Nucleus accumbens (tissue), 56 donors: ENCODE data around the gene MS4A6E.
A peak's percentile ranks its signal among the peaks of the same experiment; 100 is the strongest.

Experiments
- DNase-seq, 56 donors: peaks; one replicate each; lab custom pipeline; 2025; lab: John Stamatoyannopoulos, UW

The MS4A6E gene

DNA sequence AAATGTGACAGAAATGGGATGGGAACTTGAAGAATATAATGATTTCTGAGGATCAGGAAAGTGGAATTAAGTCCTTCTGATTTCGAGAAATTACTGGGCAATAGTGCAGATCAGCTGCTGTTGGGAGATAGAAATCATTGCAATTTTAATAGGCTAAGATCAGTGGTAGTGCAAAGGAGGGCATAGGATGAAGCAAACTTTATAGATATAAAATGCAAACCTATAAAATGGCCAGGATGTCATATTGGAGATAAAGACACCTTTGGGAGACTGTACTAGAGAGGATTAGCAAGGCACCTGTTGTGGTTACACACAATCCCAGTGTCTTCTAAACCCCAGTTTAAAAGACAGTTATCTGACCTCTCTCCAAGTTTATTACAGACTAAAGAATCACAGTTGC lies 44.8 kb downstream of the MS4A6E start:
- no peak for DNase-seq

DNA sequence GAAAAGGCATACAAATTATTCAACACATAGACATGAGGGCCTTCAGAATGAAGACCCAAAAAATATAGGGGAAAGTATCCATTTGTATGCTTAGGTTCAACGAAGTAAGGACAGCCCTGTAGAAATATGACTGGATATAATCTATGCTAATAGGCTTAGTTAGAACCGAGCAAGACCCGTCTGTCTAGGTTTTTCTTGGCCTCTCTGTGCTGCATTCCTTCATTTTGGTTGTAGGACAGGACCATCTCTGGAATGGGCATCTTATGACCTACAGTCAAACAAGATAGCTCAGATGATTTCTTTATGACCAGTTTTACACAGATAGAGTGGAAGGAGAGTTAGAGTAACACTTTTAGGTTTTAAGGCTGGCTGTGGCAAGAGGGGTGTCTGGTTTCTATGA lies 45.7 kb downstream of the MS4A6E start:
- no peak for DNase-seq

DNA sequence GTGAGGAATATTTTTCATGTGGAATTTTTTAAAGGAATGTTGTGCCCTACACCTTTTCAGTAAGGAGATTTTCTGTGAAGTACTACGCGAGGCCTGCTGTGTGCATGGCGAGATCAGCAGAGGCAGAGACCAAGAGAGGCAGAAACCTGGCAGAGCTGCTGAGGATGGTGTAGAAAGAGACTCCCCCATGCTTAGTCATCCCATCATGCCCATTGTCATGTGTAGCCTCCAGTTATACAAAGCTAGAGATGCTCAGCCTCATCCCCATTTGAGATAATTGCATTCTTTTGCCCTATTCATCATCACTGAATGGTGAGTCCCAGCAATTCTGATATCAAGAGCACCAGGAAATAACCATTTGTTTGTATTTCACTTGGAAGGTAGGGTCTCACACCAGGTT lies 48.3 kb downstream of the MS4A6E start:
- DNase-seq, result no peak

DNA sequence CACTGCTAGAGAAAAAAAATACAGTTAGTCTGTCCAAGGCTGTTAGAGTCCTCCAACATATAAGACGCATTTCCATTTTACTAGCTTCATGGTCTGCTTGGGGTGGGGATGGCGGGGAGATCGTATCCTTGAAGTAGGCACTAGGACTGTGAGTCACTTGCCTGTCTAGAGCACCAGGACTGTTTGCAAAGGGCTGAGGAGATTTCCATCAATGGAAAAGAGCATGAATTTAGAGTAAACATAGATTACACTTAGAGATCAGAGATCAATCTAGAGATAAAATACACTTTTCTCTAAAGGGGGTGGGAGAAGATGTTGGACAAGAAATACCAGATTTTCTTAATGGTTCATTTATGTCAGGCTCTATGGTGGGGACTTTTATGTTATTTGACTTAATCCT lies 49.5 kb downstream of the MS4A6E start:
- DNase-seq, result no peak

- DNase-seq, result peak in 18 of 56 donors; percentile 0 to 49 (median 12)
Observed at GRCh38 chr11:60377401-60378136, 50.5 kb downstream of the MS4A6E start.

- DNase-seq, result peak in 5 of 56 donors; percentile 1 to 20 (median 2)
Observed at GRCh38 chr11:60378354-60378753, 51.3 kb downstream of the MS4A6E start, which contains the start of gene MS4A7. Gene MS4A7, plus strand, starts transcription at chr11:60378532. Its CDS starts 4,610 bp downstream, at chr11:60383142.

DNA sequence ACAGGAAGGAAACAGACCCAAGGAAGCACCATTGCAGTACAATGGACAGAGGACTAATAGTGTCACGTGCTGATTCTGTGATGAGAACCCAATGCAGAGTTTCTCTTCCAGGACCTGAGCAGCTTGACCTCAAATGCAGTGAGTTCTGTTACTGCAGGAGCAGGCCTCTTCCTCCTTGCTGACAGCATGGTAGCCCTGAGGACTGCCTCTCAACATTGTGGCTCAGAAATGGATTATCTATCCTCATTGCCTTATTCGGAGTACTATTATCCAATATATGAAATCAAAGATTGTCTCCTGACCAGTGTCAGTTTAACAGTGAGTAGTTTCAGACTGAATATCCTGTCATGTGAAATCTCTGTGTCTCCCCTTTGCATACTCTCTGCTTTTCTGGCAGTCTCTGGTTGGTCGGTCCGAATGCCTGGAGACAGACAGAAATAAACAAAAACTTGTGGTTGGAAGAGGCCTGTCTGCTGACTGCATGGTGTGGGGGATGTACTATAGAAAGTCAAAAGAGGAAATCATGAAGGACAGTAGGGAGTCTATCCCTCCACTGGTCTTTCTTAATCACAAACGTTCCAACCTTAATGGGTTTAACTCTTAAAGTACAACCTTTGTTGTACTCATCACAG lies 62.3 kb downstream of the MS4A6E start:
- no peak for DNase-seq

DNA sequence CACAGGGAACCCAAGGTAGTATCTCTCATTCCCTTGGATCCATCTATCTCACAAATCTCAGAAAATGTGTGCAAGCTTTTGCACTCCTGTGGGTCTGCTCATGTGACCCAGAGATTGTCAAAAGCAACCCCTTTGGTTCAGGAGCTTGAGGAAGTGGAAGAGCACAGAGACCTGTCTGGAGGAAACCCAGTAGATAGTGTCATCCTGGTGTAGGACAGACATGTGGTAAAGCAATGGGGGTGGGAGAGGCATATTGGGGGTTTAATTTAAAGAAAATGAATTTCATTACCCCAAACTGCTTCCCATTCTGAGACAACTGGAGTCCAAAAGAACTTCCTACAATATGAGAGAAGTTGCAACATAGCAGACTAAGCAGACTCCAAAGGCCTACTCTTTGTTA lies 63.4 kb downstream of the MS4A6E start:
- no peak for DNase-seq
